Brain microvascular endothelial cell (primary cell): ENCODE results near the gene AK9.
"Not testable (repeated sequence)": the region's sequence is repeated elsewhere in the genome, so short reads cannot be mapped to it uniquely, and the experiment has no call there.

Experiments
- DNase-seq: peaks from one replicate; pipeline ENCODE4 v3.0.0-alpha.2; 2020
- H3K27ac ChIP-seq: fragments of 250-450 bp; sonication (Bioruptor Pico); 2 replicates; pipeline ENCODE4 v1.5.1; 2020; ENCODE audit warnings: mild to moderate bottlenecking, moderate library complexity
- H3K27me3 ChIP-seq: fragments of 250-450 bp; sonication (Bioruptor Pico); replicated peaks from 2 replicates; pipeline ENCODE4 v1.5.1; 2020; ENCODE audit warnings: mild to moderate bottlenecking
- H3K36me3 ChIP-seq: fragments of 250-450 bp; sonication (Bioruptor Pico); replicated peaks from 2 replicates; pipeline ENCODE4 v1.5.1; 2020; ENCODE audit warnings: mild to moderate bottlenecking
- H3K4me3 ChIP-seq: 2 replicates; pipeline ENCODE4 v1.5.1; 2011; ENCODE audit warnings: low read depth, mild to moderate bottlenecking, control low read depth, low read length, moderate library complexity
- in situ Hi-C: cut with HindIII; loops from 2 replicates; pipeline ENCODE4 v1.10.0; 2017; ENCODE audit warnings: low sequenced_read_pairs, low pct_ligation_motif_present
- TF ChIP-seq, protein P1 (sequence below): IDR thresholded peaks from 2 replicates; pipeline ENCODE4 v1.5.1; 2011; ENCODE audit warnings: low read depth, mild to moderate bottlenecking, moderate library complexity, low read length, control low read depth, inconsistent platforms; ENCODE audit errors: missing control alignments

Gene AK9

DNA sequence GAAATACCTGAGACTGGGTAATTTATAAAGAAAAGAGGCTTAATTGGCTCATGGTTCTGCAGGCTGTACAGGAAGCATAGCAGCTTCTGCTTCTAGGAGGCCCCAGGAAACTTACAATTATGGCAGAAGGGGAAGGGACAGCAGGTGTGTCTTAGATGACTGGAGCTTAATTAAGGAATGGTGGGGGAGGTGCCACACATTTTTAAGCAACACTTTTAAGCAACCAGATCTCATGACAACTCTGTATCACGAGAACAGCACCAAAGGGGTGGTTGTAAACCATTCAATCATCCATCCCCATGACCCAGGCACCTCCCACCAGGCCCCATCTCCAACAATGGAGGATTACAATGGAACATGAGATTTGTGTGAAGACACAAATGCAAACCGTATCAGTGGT is 27.0 kb upstream of the AK9 start:
- H3K27me3 ChIP-seq, result no peaks in the 10 kb centered on the region
- no peak overlapping the region for H3K4me3 ChIP-seq
- H3K36me3 ChIP-seq, result no peaks in the 10 kb centered on the region
- in situ Hi-C loops, result no loop called here
- TF ChIP-seq, protein P1, sequence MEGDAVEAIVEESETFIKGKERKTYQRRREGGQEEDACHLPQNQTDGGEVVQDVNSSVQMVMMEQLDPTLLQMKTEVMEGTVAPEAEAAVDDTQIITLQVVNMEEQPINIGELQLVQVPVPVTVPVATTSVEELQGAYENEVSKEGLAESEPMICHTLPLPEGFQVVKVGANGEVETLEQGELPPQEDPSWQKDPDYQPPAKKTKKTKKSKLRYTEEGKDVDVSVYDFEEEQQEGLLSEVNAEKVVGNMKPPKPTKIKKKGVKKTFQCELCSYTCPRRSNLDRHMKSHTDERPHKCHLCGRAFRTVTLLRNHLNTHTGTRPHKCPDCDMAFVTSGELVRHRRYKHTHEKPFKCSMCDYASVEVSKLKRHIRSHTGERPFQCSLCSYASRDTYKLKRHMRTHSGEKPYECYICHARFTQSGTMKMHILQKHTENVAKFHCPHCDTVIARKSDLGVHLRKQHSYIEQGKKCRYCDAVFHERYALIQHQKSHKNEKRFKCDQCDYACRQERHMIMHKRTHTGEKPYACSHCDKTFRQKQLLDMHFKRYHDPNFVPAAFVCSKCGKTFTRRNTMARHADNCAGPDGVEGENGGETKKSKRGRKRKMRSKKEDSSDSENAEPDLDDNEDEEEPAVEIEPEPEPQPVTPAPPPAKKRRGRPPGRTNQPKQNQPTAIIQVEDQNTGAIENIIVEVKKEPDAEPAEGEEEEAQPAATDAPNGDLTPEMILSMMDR, result no peak
- DNase-seq, result no peak
- no peak overlapping the region for H3K27ac ChIP-seq

- in situ Hi-C loops, result no loop called here
- TF ChIP-seq, protein P1, result no peak
- Histone ChIP-seq H3K27me3 (no peaks in the 10 kb centered on the region), H3K36me3 (no peaks in the 10 kb centered on the region), H3K4me3 (no peak overlapping the region), H3K27ac (no peak overlapping the region)
- DNase-seq, result no peak
These were observed 24.6 kb upstream of the AK9 start for GRCh38 chr6:109715616-109716015.

DNA sequence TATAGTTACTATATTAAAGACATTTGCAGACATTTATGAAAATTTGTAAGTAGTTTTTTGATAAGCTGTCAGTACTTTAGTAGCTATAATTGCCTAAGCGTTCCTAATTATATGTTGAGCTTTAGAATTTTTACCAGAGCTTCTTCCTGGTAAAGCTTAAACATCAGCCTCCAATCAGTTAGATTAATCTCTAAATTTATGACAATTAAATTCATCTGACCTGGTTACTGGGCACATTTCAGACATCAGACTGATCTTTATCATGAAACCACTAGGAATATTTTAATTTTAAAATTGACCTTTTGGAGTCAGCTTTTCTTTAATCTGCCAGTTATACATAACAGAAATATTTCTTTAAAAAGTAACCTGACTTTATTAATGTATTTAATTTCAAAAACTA is 23.6 kb upstream of the AK9 start:
- TF ChIP-seq, protein P1, result no peak
- Histone ChIP-seq H3K27me3 (no peaks in the 10 kb centered on the region), H3K36me3 (no peaks in the 10 kb centered on the region), H3K27ac (no peak overlapping the region), H3K4me3 (no peak overlapping the region)
- in situ Hi-C loops, result no loop called here
- no peak for DNase-seq

- Histone ChIP-seq H3K27ac (no peak overlapping the region), H3K4me3 (no peak overlapping the region), H3K27me3 (no peaks in the 10 kb centered on the region), H3K36me3 (no peaks in the 10 kb centered on the region)
- TF ChIP-seq, protein P1, result no peak
- in situ Hi-C loops, result no loop called here
- DNase-seq, result no peak
These were observed 23.2 kb upstream of the AK9 start for GRCh38 chr6:109714166-109714565.

- in situ Hi-C loops, result no loop called here
- no peaks in the 10 kb centered on the region for H3K36me3 ChIP-seq
- no peak for DNase-seq
- TF ChIP-seq, protein P1, result no peak
- H3K27me3 ChIP-seq, result no peaks in the 10 kb centered on the region
- no peak overlapping the region for H3K27ac ChIP-seq
- no peak overlapping the region for H3K4me3 ChIP-seq
These were observed 22.1 kb upstream of the AK9 start for GRCh38 chr6:109713097-109713496.

DNA sequence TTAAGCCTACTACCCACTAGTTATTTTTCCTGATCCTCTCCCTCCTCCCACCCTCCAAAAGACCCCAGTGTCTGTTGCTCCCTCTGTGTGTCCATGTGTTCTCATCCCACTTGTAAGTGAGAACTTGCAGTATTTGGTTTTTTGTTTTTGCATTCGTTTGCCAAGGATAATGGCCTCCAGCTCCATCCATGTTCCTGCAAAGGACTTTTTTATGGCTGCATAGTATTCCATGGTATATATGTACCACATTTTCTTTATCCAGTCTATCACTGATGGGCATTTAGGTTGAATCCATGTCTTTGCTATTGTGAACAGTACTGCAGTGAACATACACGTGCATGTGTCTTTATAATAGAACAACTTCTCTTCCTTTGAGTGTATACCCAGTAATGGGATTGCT is 17.1 kb upstream of the AK9 start:
- in situ Hi-C loops, H3K27me3 ChIP-seq, DNase-seq, H3K4me3 ChIP-seq, H3K27ac ChIP-seq, H3K36me3 ChIP-seq: not testable (repeated sequence)
